ENCODE results near the gene TRAPPC4.
"Not testable (repeated sequence)": the region's sequence is repeated elsewhere in the genome, so short reads cannot be mapped to it uniquely, and the experiment has no call there.

Gene TRAPPC4

GRCh38 chr11:119055901-119056300 is 37.3 kb downstream of the TRAPPC4 start:
- DNase-seq (ENCODE audit: low read depth): peak; percentile 51
- peak overlapping the region; percentile 81 for H3K4me3 ChIP-seq (ENCODE audit: control insufficient read depth, low read depth, low read length)
- peak; percentile 5 for TF ChIP-seq CTCF (conservative IDR thresholded peaks at IDR 0.05; ENCODE audit: control insufficient read depth, insufficient read depth, low read depth, low read length)

- no peak for DNase-seq (ENCODE audit: low read depth)
- peak overlapping the region; percentile 81 for H3K4me3 ChIP-seq (ENCODE audit: control insufficient read depth, low read depth, low read length)
- no peak for TF ChIP-seq CTCF (conservative IDR thresholded peaks at IDR 0.05; ENCODE audit: control insufficient read depth, insufficient read depth, low read depth, low read length)
Observed at GRCh38 chr11:119056421-119056999, 37.9 kb downstream of the TRAPPC4 start.

- DNase-seq (ENCODE audit: low read depth): peak; percentile 91
- H3K4me3 ChIP-seq (ENCODE audit: control insufficient read depth, low read depth, low read length): peak within 1 kb of the TSS; percentile 81
- peak; percentile 12 for TF ChIP-seq CTCF (conservative IDR thresholded peaks at IDR 0.05; ENCODE audit: control insufficient read depth, insufficient read depth, low read depth, low read length)
Observed at GRCh38 chr11:119057000-119057769, 38.6 kb downstream of the TRAPPC4 start, which contains the start of gene HYOU1. Gene HYOU1 (minus strand): TSS chr11:119057205. CDS start chr11:119056160, 1,045 bp downstream.

- not testable (repeated sequence) for H3K4me3 ChIP-seq (ENCODE audit: control insufficient read depth, low read depth, low read length)
Observed at GRCh38 chr11:119059128-119059527, 40.6 kb downstream of the TRAPPC4 start.

GRCh38 chr11:119061256-119061655 is 42.7 kb downstream of the TRAPPC4 start:
- no peak for TF ChIP-seq CTCF (conservative IDR thresholded peaks at IDR 0.05; ENCODE audit: control insufficient read depth, insufficient read depth, low read depth, low read length)
- no peak for DNase-seq (ENCODE audit: low read depth)
- H3K4me3 ChIP-seq (ENCODE audit: control insufficient read depth, low read depth, low read length): no peak overlapping the region

More at GRCh38 chr11:119059128-119059527, 40.6 kb downstream of the TRAPPC4 start:
- not testable (repeated sequence) for DNase-seq (ENCODE audit: low read depth)

- H3K4me3 ChIP-seq (ENCODE audit: control insufficient read depth, low read depth, low read length): no peak overlapping the region
- peak; percentile 80 for DNase-seq (ENCODE audit: low read depth)
- TF ChIP-seq CTCF (conservative IDR thresholded peaks at IDR 0.05; ENCODE audit: control insufficient read depth, insufficient read depth, low read depth, low read length): no peak
Observed at GRCh38 chr11:119062779-119063178, 44.2 kb downstream of the TRAPPC4 start.

GRCh38 chr11:119065369-119065768 is 46.8 kb downstream of the TRAPPC4 start:
- H3K4me3 ChIP-seq (ENCODE audit: control insufficient read depth, low read depth, low read length): no peak overlapping the region
- peak; percentile 62 for TF ChIP-seq CTCF (conservative IDR thresholded peaks at IDR 0.05; ENCODE audit: control insufficient read depth, insufficient read depth, low read depth, low read length)
- peak; percentile 61 for DNase-seq (ENCODE audit: low read depth)
